Activated naive CD8-positive, alpha-beta T cell treated with anti-CD3 and anti-CD28 coated beads, Interleukin-2, amount 10 ng/mL, durations not matched to agents 7 days and 5 days (primary cell): ENCODE results near the gene LRRC28. TPM values are rescaled to one million over a fixed set of nuclear protein-coding genes. Genes with fewer than 3 reads are reported as not detected.
A peak's percentile ranks its signal among the peaks of the same experiment; 100 is the strongest.

Source experiments
- ATAC-seq: fragments of 150-1000 bp; cut with Tn5 transposase; one replicate; pipeline ENCODE4 v1.10.0; 2021; ENCODE audit warnings: low read depth, moderate library complexity
- POLR2A ChIA-PET: fragments of 350-600 bp; sonication (Branson Sonifier 250); formaldehyde crosslinking; loops from one replicate; lab custom pipeline; 2021; ENCODE audit warnings: antibody characterized with exemption; lab: Charles Lee
- DNase-seq: peaks from one replicate; pipeline ENCODE4 v3.0.0; 2021
- H3K27ac Mint-ChIP-seq: one replicate; pipeline ENCODE4 v1.8.0; 2022; ENCODE audit warnings: mild to moderate bottlenecking, mixed read lengths
- H3K27me3 Mint-ChIP-seq: one replicate; pipeline ENCODE4 v1.8.0; 2022; ENCODE audit warnings: mild to moderate bottlenecking, moderate library complexity, mixed read lengths
- H3K36me3 Mint-ChIP-seq: one replicate; pipeline ENCODE4 v1.8.0; 2021; ENCODE audit warnings: mild to moderate bottlenecking, mixed read lengths
- H3K4me1 Mint-ChIP-seq: one replicate; pipeline ENCODE4 v1.8.0; 2021; ENCODE audit warnings: mixed read lengths
- H3K4me3 Mint-ChIP-seq: one replicate; pipeline ENCODE4 v1.8.0; 2022; ENCODE audit warnings: mild to moderate bottlenecking, moderate library complexity, mixed read lengths
- H3K9me3 Mint-ChIP-seq: one replicate; pipeline ENCODE4 v1.8.0; 2021; ENCODE audit warnings: mixed read lengths
- total RNA-seq, 2 experiments: library from RNA; stranded (reverse); gene quantifications; one replicate each; pipeline ENCODE4 v1.2.3, GENCODE V29; 2021

The LRRC28 gene
- total RNA-seq, 2 experiments from 2014 or later = 18.0 to 20.3 TPM

DNA sequence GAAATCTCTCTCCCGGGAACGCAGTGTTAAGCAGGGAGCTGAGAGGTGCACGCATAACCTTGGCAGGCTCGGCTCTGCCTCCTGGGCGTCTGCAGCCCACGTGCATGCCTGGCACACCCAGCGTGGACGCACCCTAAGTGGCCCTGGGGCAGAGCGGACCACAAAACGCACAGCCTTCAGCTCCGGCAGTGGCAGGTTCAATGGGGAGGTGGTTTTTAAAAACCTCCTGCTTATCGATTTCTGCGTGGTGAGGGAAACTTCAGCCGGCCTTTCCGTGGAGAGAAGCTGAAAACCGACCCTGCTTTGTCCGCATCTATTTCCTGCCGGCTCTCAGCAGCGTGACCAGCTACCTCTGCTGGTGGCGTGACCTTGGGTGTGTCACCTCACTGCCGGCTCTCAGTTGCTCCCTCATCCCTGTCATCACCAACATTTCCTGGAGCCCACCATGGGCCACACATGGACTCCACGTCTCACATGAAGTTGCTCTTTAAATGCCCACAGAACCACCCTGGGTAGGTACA is 179.7 kb downstream of the LRRC28 start:
- ATAC-seq (no peak), DNase-seq (peak; percentile 11)
- POLR2A ChIA-PET = no interaction called here
- Mint-ChIP-seq H3K27me3 (no peaks in the 10 kb centered on the region), H3K9me3 (no peaks in the 10 kb centered on the region), H3K27ac (no peak overlapping the region), H3K36me3 (no peaks in the 10 kb centered on the region), H3K4me3 (no peak overlapping the region), H3K4me1 (peaks cover 20% of the 10 kb centered on the region)

DNA sequence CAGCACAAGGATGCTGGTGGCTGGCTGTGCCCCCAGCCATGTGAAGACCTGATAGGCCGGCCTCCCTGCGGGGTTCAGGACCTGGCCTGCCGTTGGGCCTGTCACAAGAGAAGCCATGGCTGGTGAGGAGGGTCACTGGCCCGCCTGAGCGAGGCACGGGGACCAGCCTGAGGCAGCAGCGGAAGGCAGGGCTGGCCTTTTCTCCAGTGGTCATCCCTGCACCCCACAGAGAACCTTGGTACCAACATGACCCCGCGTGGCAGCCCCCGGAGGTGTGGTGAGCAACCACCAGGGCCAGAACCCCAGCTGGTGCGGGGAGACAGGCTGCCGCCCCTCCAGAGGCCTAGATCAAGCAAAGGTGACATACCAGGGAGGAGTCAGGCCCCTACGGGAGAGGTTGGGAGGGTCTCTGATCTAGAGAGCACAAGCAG is 180.4 kb downstream of the LRRC28 start:
- Mint-ChIP-seq H3K4me1 (peaks cover 18% of the 10 kb centered on the region), H3K9me3 (no peaks in the 10 kb centered on the region), H3K27me3 (no peaks in the 10 kb centered on the region), H3K27ac (no peak overlapping the region), H3K36me3 (no peaks in the 10 kb centered on the region), H3K4me3 (no peak overlapping the region)
- ATAC-seq (no peak), DNase-seq (peak; percentile 17)
- POLR2A ChIA-PET = no interaction called here

DNA sequence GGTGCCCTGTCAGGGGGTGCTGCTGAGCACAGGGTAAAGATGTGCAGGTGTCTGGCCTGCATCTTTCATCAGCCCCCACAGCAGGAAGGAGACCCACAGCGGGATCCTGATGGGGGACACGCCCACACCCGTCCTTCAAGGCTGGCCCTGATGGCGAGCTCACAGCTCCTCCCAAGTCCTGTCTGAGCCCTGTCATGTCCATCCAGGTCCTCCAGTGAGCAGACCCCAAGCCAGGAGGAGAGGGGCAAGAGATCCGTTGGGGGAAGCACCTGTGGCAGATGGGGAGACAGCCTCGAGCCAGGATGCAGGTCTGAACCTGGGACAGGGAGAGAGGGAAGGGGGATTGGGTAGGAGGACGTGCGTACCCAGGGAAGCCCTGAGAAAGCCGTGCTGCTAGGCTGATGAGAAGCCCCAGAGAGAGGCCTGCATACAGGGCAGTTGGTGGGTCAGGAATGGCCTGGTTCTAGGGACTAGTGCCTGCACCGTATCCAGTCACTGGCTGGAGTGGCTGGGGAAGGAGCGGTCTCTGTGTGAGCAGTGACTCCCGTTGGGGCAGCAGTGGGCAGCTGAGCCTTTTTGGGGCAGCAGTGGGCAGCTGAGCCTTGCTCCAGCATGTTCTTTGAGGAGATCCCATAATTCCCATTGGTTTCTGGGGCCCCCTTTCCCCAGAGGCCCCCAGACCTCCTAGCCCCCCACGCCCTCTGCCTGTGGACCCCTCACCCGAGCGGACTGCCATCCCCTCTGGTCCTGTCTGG is 181.2 kb downstream of the LRRC28 start:
- Mint-ChIP-seq H3K4me3 (no peak overlapping the region), H3K4me1 (peaks cover 19% of the 10 kb centered on the region), H3K27ac (peak overlapping the region; percentile 16), H3K27me3 (no peaks in the 10 kb centered on the region), H3K36me3 (no peaks in the 10 kb centered on the region), H3K9me3 (no peaks in the 10 kb centered on the region)
- POLR2A ChIA-PET = no interaction called here
- ATAC-seq (no peak), DNase-seq (peak; percentile 22)

DNA sequence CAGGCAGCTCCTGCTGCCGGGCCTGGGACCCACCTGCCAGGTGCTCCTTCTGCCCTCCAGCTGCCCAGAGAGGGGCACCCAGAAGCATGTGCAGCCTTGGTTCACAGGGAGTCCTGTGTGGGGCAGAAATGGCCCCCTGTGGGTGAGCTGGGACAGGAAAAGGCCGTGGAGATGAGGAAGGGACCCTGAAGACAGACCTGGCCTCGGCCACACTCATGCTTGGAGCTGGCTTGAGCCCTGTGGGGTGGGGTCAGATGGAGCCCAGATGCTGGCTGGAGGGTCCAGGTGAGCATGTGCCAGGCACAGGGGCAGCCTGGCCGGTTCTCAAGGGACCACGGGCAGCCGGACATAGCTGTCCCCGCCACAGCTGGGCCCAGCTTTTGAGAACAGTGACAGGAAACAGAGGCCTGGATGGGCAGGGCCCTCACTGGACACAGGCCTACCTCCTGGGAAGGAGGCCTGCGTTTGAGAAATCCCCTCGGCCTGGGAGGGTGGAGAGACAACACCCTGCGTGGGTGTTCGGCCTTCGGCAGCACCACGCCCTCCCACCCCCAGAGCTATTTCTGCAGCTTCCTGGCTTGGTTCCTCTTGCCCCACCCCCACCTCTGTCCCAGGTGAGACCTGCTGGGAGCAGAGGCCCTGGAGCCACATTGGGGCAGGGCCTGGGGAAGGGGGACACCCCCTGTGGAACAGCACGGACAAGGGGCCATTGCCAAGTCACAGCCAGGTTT is 181.9 kb downstream of the LRRC28 start:
- POLR2A ChIA-PET = interaction anchor here (0.9 kb wide), 1 partner anchor 8 kb away, joined by 3 read pairs; no protein-coding TSS in a partner anchor
- no peaks in the 10 kb centered on the region for H3K27me3 Mint-ChIP-seq
- H3K4me3 Mint-ChIP-seq = no peak overlapping the region
- peak; percentile 24 for DNase-seq
- H3K9me3 Mint-ChIP-seq = no peaks in the 10 kb centered on the region
- H3K27ac Mint-ChIP-seq = no peak overlapping the region
- no peaks in the 10 kb centered on the region for H3K36me3 Mint-ChIP-seq
- ATAC-seq = no peak
- peaks cover 25% of the 10 kb centered on the region for H3K4me1 Mint-ChIP-seq

DNA sequence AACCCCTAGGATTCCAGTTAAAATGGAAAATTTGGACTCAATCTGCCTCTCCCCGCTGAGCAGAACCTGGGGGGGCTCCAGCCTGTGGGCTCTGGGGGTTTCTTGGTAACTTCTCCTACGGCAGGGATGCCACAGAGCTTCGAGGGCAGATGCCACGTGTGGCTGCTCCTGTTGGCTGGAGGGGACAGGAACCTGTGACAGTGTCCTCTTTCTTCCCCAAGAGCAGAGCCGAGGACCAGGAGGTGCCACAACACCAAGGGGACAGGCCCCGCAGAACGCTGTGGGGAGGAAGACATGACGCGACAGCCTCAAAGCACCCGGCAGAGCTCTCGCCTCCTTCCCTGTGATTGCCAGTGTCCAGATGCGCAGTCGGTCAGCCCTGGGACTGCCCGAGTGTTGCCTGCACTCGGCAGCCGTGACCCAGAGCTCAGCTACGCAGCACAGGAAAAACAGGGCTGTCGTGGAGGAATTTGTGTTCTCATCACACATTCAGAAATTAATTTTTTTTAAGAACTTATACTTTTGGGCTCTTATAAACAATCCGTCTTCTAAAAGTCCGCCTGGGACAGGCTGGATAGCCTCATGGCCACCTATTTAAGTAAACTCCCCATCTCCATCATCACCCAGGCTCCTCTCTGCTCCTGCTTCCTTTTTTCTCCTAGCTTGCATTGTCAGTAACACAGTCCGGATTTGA is 182.6 kb downstream of the LRRC28 start:
- DNase-seq (peak; percentile 27), ATAC-seq (no peak)
- Mint-ChIP-seq H3K36me3 (no peaks in the 10 kb centered on the region), H3K4me1 (peaks cover 29% of the 10 kb centered on the region), H3K27me3 (peaks cover 3% of the 10 kb centered on the region), H3K4me3 (no peak overlapping the region), H3K9me3 (no peaks in the 10 kb centered on the region), H3K27ac (no peak overlapping the region)
- POLR2A ChIA-PET = interaction anchor here (0.9 to 1.0 kb wide), 2 partner anchors 8 to 9 kb away, joined by 3 read pairs; no protein-coding TSS in a partner anchor

DNA sequence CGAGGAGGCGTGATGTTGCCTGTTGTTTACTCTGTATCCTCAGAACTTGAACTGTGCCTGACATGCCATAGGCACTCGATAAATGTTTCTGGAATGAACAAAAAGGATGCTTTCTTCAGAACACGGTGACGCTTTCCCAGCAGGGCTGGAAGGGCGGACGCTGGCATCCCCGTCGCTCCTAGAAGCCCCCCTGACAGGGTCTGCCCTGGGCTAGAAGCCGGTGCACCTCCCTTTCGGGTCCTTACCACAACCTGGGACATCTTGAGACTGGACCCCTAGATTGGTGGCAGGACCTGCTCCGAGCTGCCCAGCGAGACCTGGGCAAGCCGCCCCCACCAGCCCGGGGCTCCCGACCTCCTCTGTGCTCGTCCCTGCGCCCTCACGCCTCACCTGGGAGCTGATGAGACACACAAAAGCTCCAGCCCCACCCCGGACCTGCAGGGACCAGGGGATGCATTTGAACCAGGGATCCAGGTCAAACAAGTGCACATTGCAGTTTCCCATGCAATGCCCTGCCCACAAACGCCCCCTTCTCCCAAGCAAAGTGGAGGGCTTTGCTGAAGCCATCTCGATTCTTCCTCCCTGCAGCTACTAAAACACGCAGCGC is 183.3 kb downstream of the LRRC28 start:
- Mint-ChIP-seq H3K27ac (no peak overlapping the region), H3K4me3 (peak overlapping the region; percentile 49), H3K9me3 (no peaks in the 10 kb centered on the region), H3K27me3 (peaks cover 4% of the 10 kb centered on the region), H3K36me3 (no peaks in the 10 kb centered on the region), H3K4me1 (peaks cover 25% of the 10 kb centered on the region)
- POLR2A ChIA-PET = interaction anchor here (0.8 to 1.0 kb wide), 2 partner anchors 9 to 51 kb away, joined by 3 read pairs; no protein-coding TSS in a partner anchor
- no peak for ATAC-seq
- peak; percentile 17 for DNase-seq

DNA sequence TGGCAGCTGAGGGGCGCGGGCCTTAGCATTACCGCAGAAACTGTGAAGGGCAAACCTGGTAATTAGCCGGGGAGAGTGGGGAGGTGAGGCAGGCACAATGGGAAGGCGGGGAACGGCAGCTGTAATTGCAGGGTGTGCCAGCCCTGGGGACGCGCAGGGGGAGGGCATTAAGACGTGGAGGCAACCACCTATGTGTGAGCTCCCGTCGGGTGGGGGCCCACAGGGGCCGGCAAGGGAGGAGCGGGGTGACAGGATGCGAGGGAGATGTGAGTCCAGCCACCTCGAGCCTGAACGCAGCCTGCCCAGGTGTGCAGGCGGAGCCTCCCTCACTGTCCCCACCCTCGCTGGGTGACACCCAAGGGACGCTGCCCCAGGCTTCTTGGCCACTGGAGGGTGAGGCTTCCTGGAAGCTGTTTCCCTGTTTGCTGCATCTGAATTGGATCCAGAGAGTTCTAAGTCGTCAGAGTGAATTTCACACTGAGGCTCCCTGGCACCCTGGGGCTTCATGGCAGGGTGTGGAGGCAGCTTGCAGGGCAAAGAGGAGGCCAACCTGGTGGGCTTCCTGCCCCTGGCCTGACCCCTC is 183.9 kb downstream of the LRRC28 start:
- Mint-ChIP-seq H3K4me3 (peak overlapping the region; percentile 49), H3K9me3 (no peaks in the 10 kb centered on the region), H3K27ac (no peak overlapping the region), H3K36me3 (no peaks in the 10 kb centered on the region), H3K27me3 (peaks cover 4% of the 10 kb centered on the region), H3K4me1 (peaks cover 24% of the 10 kb centered on the region)
- peak; percentile 41 for ATAC-seq
- POLR2A ChIA-PET = interaction anchor here (0.8 to 1.0 kb wide), 2 partner anchors 9 to 50 kb away, joined by 3 read pairs; no protein-coding TSS in a partner anchor
- DNase-seq = peak; percentile 36

DNA sequence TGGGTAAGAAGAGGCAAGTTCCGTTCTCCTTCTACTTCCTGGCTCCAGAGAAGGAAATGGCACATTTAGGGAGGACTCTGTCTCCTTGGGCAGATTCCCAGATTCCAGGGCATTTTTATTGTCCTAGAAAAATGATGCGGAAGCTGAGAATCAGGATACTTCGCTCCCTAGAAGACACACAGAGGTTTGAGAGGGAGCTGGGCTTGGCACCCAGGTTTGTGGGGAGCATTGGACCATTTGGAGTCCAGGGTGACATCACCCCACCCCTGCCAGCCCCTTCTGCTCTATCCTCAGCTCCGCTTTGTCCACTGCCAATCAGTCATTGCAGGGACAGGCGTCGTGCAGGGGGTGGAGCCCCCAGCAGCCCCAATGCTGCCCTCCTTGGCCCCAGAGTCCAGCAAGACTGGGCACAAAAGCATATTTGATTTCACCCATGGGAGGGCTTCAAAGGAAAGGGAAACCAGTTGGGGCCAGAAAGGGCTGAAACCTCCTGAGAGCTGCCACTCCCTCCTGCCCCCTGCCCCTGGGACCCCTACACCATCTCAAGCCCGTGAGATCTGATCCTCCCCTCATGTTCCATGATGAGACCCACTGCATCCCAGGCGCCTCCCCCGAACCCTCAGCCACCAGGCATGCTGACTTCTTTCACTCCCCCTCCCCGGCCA is 184.7 kb downstream of the LRRC28 start:
- no peaks in the 10 kb centered on the region for H3K36me3 Mint-ChIP-seq
- H3K27ac Mint-ChIP-seq = no peak overlapping the region
- no peak overlapping the region for H3K4me3 Mint-ChIP-seq
- peaks cover 24% of the 10 kb centered on the region for H3K4me1 Mint-ChIP-seq
- DNase-seq = peak; percentile 24
- no peaks in the 10 kb centered on the region for H3K9me3 Mint-ChIP-seq
- peaks cover 4% of the 10 kb centered on the region for H3K27me3 Mint-ChIP-seq
- no peak for ATAC-seq
- POLR2A ChIA-PET = no interaction called here

DNA sequence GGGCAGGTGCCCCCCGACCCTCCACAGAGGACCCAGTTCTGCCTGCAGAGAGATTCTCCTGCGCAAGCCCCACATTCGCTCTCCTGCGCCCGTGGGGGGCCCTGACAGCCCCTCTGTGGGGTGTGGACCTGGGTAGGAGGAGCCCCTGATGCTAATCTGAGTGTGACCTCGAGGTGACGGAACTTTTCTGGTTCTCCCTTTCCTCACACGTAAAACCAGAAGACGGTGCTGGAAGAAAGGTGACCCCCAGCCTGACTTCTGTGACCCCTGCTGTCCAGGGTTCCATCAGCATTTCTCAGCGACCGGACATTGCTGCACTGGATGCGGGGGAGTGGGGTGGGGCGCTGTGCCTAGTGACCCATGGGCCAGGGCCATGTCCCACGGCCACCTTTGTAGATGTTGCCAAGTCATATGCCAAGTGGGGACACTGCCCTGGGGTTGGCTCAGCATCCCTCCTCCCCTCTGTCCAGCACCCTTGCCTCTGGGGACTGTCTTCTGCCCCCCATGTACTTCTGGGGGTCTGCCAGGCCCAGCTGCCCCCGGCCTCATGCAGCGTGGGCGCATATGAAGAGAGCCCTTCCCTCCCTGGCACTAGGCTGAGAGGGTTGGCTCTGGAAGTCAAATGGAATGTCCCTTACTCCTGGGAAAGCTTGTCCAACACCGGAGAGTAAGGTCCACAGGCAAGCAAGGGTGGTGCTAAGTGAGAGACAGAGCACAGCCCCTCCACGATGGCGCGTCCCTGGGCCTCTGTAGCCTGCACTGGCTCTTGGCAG is 185.4 kb downstream of the LRRC28 start:
- H3K4me1 Mint-ChIP-seq = peaks cover 24% of the 10 kb centered on the region
- H3K27me3 Mint-ChIP-seq = peaks cover 4% of the 10 kb centered on the region
- peak overlapping the region; percentile 65 for H3K27ac Mint-ChIP-seq
- H3K9me3 Mint-ChIP-seq = no peaks in the 10 kb centered on the region
- no peak for ATAC-seq
- peak; percentile 24 for DNase-seq
- POLR2A ChIA-PET = no interaction called here
- no peaks in the 10 kb centered on the region for H3K36me3 Mint-ChIP-seq
- H3K4me3 Mint-ChIP-seq = no peak overlapping the region

DNA sequence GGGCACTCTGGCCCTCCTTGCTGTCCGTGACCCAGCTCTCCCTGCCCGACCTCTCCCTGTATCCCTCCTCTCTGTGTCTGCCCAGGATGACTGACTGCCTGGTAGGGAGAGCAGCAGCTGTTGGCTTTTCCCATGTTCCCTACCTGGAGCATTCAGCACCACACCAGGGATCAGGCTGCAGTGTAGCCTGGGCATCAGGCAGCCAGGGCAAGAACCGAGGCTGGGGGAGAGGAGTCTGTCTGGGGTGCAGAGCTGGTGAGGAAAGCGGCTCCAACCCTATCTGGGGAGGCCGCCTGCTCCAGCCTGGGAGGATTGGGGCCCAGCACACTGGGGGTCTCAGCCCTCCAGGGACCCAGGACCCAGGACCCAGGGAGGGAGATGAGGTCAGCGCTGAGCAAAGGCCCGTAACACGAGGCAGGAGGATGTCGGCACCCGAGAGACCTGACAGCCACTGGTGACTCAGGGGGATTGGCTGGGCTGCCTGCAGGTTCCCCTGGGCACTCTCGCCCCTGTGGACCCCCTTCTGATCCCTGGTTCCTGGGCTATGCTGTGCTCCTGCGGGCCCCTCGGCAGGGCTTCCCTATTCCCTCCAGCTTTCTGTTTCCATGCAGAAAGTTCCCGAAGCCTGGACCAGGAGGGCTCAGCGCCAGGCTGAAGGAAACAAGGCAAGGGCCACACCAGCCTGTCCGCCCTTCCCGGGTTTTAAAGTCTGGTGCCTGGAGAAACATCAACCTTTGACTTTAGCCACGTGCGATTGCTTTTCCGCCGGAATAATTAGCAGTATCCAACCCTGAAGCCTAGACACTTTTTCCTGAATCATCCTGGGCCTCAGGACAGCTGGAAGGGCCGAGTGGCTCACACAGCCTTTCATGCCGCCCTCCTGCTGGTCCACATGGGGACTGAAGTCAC is 186.3 kb downstream of the LRRC28 start:
- POLR2A ChIA-PET = no interaction called here
- no peak overlapping the region for H3K27ac Mint-ChIP-seq
- peak overlapping the region; percentile 60 for H3K4me3 Mint-ChIP-seq

DNA sequence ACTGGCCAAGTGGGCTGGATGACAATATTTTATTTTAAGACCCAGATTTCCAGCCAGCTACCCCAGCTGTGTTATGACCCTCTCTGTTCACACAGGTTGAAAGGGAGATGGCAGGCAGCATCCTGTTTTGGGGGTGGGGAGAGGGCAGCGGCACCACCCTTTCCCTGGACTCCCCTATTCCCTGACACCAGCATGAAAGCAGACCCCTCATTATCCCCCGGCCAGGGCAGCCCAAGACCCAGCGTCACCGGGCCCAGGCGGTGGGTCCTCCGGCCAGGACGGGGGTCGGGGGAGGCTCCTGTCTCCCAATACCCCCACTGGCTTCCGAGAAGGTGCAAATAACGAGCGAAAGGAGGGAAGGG is 186.9 kb downstream of the LRRC28 start:
- Mint-ChIP-seq H3K36me3 (no peaks in the 10 kb centered on the region), H3K27ac (peak overlapping the region; percentile 76), H3K9me3 (no peaks in the 10 kb centered on the region), H3K27me3 (peaks cover 4% of the 10 kb centered on the region), H3K4me1 (peaks cover 29% of the 10 kb centered on the region), H3K4me3 (peak overlapping the region; percentile 60)
- POLR2A ChIA-PET = no interaction called here
- peak; percentile 4 for ATAC-seq
- DNase-seq = peak; percentile 32

More for the DNA sequence above, 186.3 kb downstream of the LRRC28 start:
- peak; percentile 31 for DNase-seq
- no peaks in the 10 kb centered on the region for H3K9me3 Mint-ChIP-seq
- no peaks in the 10 kb centered on the region for H3K36me3 Mint-ChIP-seq
- peaks cover 4% of the 10 kb centered on the region for H3K27me3 Mint-ChIP-seq
- H3K4me1 Mint-ChIP-seq = peaks cover 27% of the 10 kb centered on the region
- ATAC-seq = no peak
